OCI-LY3 (cell line): Measurements from ENCODE around the gene KRTCAP3.

ENCODE experiments used
- EZH2phosphoT487 ChIP-seq: fragments of 200-600 bp; shearing (Covaris generic); IDR thresholded peaks from 2 replicates; pipeline ENCODE4 v1.6.1; 2018; ENCODE audit warnings: antibody characterized with exemption, mixed run types, low read depth
- TF ChIP-seq, protein P1 (sequence below): fragments of 200-600, 300-600 bp; sonication (generic); IDR thresholded peaks from 2 replicates; pipeline ENCODE4 v1.5.1; 2014; ENCODE audit warnings: antibody characterized with exemption, low read length, low read depth

- TF ChIP-seq, protein P1, sequence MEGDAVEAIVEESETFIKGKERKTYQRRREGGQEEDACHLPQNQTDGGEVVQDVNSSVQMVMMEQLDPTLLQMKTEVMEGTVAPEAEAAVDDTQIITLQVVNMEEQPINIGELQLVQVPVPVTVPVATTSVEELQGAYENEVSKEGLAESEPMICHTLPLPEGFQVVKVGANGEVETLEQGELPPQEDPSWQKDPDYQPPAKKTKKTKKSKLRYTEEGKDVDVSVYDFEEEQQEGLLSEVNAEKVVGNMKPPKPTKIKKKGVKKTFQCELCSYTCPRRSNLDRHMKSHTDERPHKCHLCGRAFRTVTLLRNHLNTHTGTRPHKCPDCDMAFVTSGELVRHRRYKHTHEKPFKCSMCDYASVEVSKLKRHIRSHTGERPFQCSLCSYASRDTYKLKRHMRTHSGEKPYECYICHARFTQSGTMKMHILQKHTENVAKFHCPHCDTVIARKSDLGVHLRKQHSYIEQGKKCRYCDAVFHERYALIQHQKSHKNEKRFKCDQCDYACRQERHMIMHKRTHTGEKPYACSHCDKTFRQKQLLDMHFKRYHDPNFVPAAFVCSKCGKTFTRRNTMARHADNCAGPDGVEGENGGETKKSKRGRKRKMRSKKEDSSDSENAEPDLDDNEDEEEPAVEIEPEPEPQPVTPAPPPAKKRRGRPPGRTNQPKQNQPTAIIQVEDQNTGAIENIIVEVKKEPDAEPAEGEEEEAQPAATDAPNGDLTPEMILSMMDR, result no peak
- TF ChIP-seq EZH2phosphoT487, result no peak
These were observed 19.2 kb upstream of the KRTCAP3 start for GRCh38 chr2:27422958-27423357.
